BLaER1 (cell line): Measurements from ENCODE around the gene PSMC3.

ENCODE experiments used
- H3K27ac ChIP-seq: shearing (Covaris generic); formaldehyde crosslinking; 2 replicates; pipeline ENCODE4 v1.8.1; 2022
- H3K27me3 ChIP-seq: shearing (Covaris generic); formaldehyde crosslinking; 2 replicates; pipeline ENCODE4 v1.8.1; 2022
- H3K36me3 ChIP-seq: shearing (Covaris generic); formaldehyde crosslinking; 2 replicates; pipeline ENCODE4 v1.8.1; 2022
- H3K4me1 ChIP-seq: shearing (Covaris generic); formaldehyde crosslinking; 2 replicates; pipeline ENCODE4 v1.8.1; 2022
- H3K4me2 ChIP-seq: shearing (Covaris generic); formaldehyde crosslinking; 2 replicates; pipeline ENCODE4 v1.8.1; 2022
- H3K4me3 ChIP-seq: shearing (Covaris generic); formaldehyde crosslinking; 2 replicates; pipeline ENCODE4 v1.8.1; 2022
- H3K9ac ChIP-seq: shearing (Covaris generic); formaldehyde crosslinking; 2 replicates; pipeline ENCODE4 v1.8.1; 2022
- H3K9me3 ChIP-seq: shearing (Covaris generic); formaldehyde crosslinking; 2 replicates; pipeline ENCODE4 v1.8.1; 2022
- H4K20me1 ChIP-seq: shearing (Covaris generic); formaldehyde crosslinking; 2 replicates; pipeline ENCODE4 v1.8.1; 2022
- Cebpa-rat ChIP-seq: shearing (Covaris generic); IDR thresholded peaks from 2 replicates; pipeline ENCODE4 v1.8.1; 2022

PSMC3 gene

GRCh38 chr11:47407746-47408590 lies 18.3 kb downstream of the PSMC3 start, which contains the start of gene SLC39A13:
Gene SLC39A13, plus strand, starts transcription at chr11:47408590. Its CDS starts 1,505 bp downstream, at chr11:47410095.
- TF ChIP-seq Cebpa-rat = no peak

GRCh38 chr11:47406896-47407745 lies 19.1 kb downstream of the PSMC3 start:
- peaks cover 5% of the 10 kb centered on the region; the same call in 1 of the 2 replicates for H3K36me3 ChIP-seq

More at GRCh38 chr11:47407746-47408590, 18.3 kb downstream of the PSMC3 start, which contains the start of gene SLC39A13:
- peak within 1 kb of the TSS; percentile 99 for H3K4me2 ChIP-seq
- H3K9me3 ChIP-seq = no peaks in the 10 kb centered on the region
- peak within 1 kb of the TSS; percentile 79 for H3K9ac ChIP-seq
- H4K20me1 ChIP-seq = no peaks in the 10 kb centered on the region
- H3K4me3 ChIP-seq = peak within 1 kb of the TSS; percentile 76
- H3K4me1 ChIP-seq = peaks cover 61% of the 10 kb centered on the region
- H3K27me3 ChIP-seq = no peaks in the 10 kb centered on the region
- H3K36me3 ChIP-seq = peaks cover 12% of the 10 kb centered on the region; the same call in 1 of the 2 replicates
- peak within 1 kb of the TSS; percentile 83 for H3K27ac ChIP-seq

GRCh38 chr11:47403571-47403970 lies 22.7 kb downstream of the PSMC3 start:
- Histone ChIP-seq H3K9me3 (no peaks in the 10 kb centered on the region), H3K4me3 (no peak overlapping the region), H3K9ac (peak overlapping the region; percentile 67), H3K36me3 (no peaks in the 10 kb centered on the region), H3K27ac (peak overlapping the region; percentile 82), H3K27me3 (no peaks in the 10 kb centered on the region), H4K20me1 (no peaks in the 10 kb centered on the region), H3K4me2 (peak overlapping the region; percentile 79), H3K4me1 (peaks cover 75% of the 10 kb centered on the region)
- no peak for TF ChIP-seq Cebpa-rat

More at GRCh38 chr11:47406896-47407745, 19.1 kb downstream of the PSMC3 start:
- Histone ChIP-seq H3K27me3 (no peaks in the 10 kb centered on the region), H3K4me2 (peak overlapping the region; percentile 90), H3K4me1 (peaks cover 68% of the 10 kb centered on the region), H3K9ac (peak overlapping the region; percentile 79), H3K4me3 (peak overlapping the region; percentile 76), H3K27ac (peak overlapping the region; percentile 83), H3K9me3 (no peaks in the 10 kb centered on the region), H4K20me1 (no peaks in the 10 kb centered on the region)
- peak; percentile 77 for TF ChIP-seq Cebpa-rat

GRCh38 chr11:47403135-47403534 lies 23.1 kb downstream of the PSMC3 start:
- H3K9ac ChIP-seq = peak overlapping the region; percentile 67
- no peaks in the 10 kb centered on the region for H4K20me1 ChIP-seq
- H3K36me3 ChIP-seq = no peaks in the 10 kb centered on the region
- no peaks in the 10 kb centered on the region for H3K9me3 ChIP-seq
- no peak overlapping the region for H3K4me3 ChIP-seq
- H3K4me1 ChIP-seq = peaks cover 80% of the 10 kb centered on the region
- TF ChIP-seq Cebpa-rat = no peak
- peak overlapping the region; percentile 82 for H3K27ac ChIP-seq
- H3K4me2 ChIP-seq = peak overlapping the region; percentile 79
- H3K27me3 ChIP-seq = no peaks in the 10 kb centered on the region

GRCh38 chr11:47400768-47401279 lies 25.4 kb downstream of the PSMC3 start:
- H3K9me3 ChIP-seq = no peaks in the 10 kb centered on the region
- no peaks in the 10 kb centered on the region for H4K20me1 ChIP-seq
- H3K4me3 ChIP-seq = peak overlapping the region; percentile 62
- no peaks in the 10 kb centered on the region for H3K36me3 ChIP-seq
- peak overlapping the region; percentile 97 for H3K4me2 ChIP-seq
- H3K27me3 ChIP-seq = no peaks in the 10 kb centered on the region
- no peak for TF ChIP-seq Cebpa-rat
- peak overlapping the region; percentile 90 for H3K27ac ChIP-seq
- H3K4me1 ChIP-seq = peaks cover 88% of the 10 kb centered on the region
- peak overlapping the region; percentile 77 for H3K9ac ChIP-seq

GRCh38 chr11:47399860-47400767 lies 26.1 kb downstream of the PSMC3 start:
- no peaks in the 10 kb centered on the region for H3K9me3 ChIP-seq
- no peaks in the 10 kb centered on the region for H3K36me3 ChIP-seq
- H3K4me1 ChIP-seq = peaks cover 95% of the 10 kb centered on the region
- peak overlapping the region; percentile 77 for H3K9ac ChIP-seq
- no peak for TF ChIP-seq Cebpa-rat
- no peaks in the 10 kb centered on the region for H4K20me1 ChIP-seq
- H3K4me3 ChIP-seq = peak overlapping the region; percentile 62
- H3K27ac ChIP-seq = peak overlapping the region; percentile 90
- H3K4me2 ChIP-seq = peak overlapping the region; percentile 97
- H3K27me3 ChIP-seq = no peaks in the 10 kb centered on the region

GRCh38 chr11:47398551-47398950 lies 27.7 kb downstream of the PSMC3 start:
- H3K4me1 ChIP-seq = peaks cover 96% of the 10 kb centered on the region

GRCh38 chr11:47398011-47398410 lies 28.2 kb downstream of the PSMC3 start:
- Histone ChIP-seq H3K27me3 (no peaks in the 10 kb centered on the region), H3K4me1 (peaks cover 96% of the 10 kb centered on the region), H4K20me1 (no peaks in the 10 kb centered on the region), H3K4me2 (peak overlapping the region; percentile 91), H3K4me3 (no peak overlapping the region), H3K27ac (peak overlapping the region; percentile 83), H3K9me3 (no peaks in the 10 kb centered on the region), H3K36me3 (no peaks in the 10 kb centered on the region), H3K9ac (peak overlapping the region; percentile 57; the same call in 1 of the 2 replicates)
- TF ChIP-seq Cebpa-rat = no peak

More at GRCh38 chr11:47398551-47398950, 27.7 kb downstream of the PSMC3 start:
- Histone ChIP-seq H3K4me2 (peak overlapping the region; percentile 91), H3K27ac (peak overlapping the region; percentile 83), H3K36me3 (no peaks in the 10 kb centered on the region), H4K20me1 (no peaks in the 10 kb centered on the region), H3K9me3 (no peaks in the 10 kb centered on the region), H3K27me3 (no peaks in the 10 kb centered on the region), H3K9ac (peak overlapping the region; percentile 57), H3K4me3 (no peak overlapping the region)
- TF ChIP-seq Cebpa-rat = no peak

- Histone ChIP-seq H3K4me1 (peaks cover 97% of the 10 kb centered on the region), H3K36me3 (no peaks in the 10 kb centered on the region), H3K9me3 (no peaks in the 10 kb centered on the region), H3K4me3 (no peak overlapping the region; the same call in 1 of the 2 replicates), H3K4me2 (peak overlapping the region; percentile 91), H3K27me3 (no peaks in the 10 kb centered on the region), H4K20me1 (no peaks in the 10 kb centered on the region), H3K27ac (peak overlapping the region; percentile 100), H3K9ac (peak overlapping the region; percentile 94)
- TF ChIP-seq Cebpa-rat = no peak
These were observed 30.3 kb downstream of the PSMC3 start for GRCh38 chr11:47396049-47396320.
